Lower leg skin (tissue), 3 donors: ENCODE data around the gene GAL.

Experiments used
- POLR2A ChIP-seq, 2 donors: fragments of 450-650 bp; IDR thresholded peaks; one replicate each; pipeline ENCODE4 v1.6.1; 2016 to 2017; ENCODE audit warnings: antibody characterized with exemption in 2 of 2, mild to moderate bottlenecking in 1 of 2, moderate library complexity in 1 of 2
- TF ChIP-seq, protein P1 (sequence below), 3 donors: fragments of 450-650 bp; IDR thresholded peaks; one replicate each; pipeline ENCODE4 v1.5.1; 2016; ENCODE audit warnings: antibody characterized with exemption in 3 of 3, mild to moderate bottlenecking in 3 of 3, moderate library complexity in 2 of 3

DNA sequence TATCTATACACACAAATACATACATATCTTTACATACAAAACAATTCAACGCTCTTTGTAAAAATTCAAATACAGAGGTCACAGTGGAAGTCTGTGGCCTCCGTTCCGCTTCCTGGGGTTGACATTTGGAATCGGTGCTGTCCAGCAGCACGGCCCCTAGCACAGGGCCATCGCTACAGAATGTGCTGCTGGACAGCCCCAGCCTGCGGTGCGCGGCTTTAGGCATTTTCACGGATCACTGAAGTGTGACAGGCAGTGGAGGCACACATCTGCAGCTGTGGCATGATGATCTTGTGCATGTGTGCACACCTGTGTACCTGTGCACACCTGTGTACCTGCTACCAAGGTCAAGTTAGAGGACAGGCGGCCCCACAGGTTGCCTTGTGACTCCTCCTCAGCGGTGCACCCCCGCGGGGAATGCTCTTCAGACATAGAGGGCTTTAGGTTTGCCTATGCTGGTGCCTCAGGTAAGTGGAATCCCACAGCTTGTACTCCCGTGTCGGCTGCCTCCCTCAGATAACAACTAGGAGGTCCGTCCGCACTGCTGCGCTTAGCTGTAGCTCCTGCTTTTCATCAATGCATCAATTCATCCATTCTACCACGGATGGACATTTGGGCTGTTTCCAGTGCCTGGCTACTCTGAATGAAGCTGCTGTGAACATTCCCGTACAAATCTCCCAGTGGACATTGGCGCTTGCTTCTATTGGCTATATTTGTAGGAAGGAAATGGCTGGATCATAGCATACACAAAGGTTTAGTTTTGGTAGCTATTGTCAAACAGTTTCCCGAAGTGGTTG, 29.9 kb downstream of the GAL start:
- no peak for TF ChIP-seq POLR2A (IDR thresholded peaks at IDR 0.05)
- TF ChIP-seq, protein P1, sequence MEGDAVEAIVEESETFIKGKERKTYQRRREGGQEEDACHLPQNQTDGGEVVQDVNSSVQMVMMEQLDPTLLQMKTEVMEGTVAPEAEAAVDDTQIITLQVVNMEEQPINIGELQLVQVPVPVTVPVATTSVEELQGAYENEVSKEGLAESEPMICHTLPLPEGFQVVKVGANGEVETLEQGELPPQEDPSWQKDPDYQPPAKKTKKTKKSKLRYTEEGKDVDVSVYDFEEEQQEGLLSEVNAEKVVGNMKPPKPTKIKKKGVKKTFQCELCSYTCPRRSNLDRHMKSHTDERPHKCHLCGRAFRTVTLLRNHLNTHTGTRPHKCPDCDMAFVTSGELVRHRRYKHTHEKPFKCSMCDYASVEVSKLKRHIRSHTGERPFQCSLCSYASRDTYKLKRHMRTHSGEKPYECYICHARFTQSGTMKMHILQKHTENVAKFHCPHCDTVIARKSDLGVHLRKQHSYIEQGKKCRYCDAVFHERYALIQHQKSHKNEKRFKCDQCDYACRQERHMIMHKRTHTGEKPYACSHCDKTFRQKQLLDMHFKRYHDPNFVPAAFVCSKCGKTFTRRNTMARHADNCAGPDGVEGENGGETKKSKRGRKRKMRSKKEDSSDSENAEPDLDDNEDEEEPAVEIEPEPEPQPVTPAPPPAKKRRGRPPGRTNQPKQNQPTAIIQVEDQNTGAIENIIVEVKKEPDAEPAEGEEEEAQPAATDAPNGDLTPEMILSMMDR (IDR thresholded peaks at IDR 0.05) = no peak
